Right atrium auricular region (tissue), 2 donors: ENCODE data around the gene ENO1. TPM values are rescaled to one million over a fixed set of nuclear protein-coding genes. Genes with fewer than 3 reads are reported as not detected.

Experiments used
- DNase-seq: peaks from one replicate; pipeline ENCODE4 v3.0.0-alpha.2; 2019; ENCODE audit warnings: low spot score
- H3K27ac ChIP-seq, 2 donors: fragments of 200-600 bp; sonication (generic); 1 replicate in 1 of 2; 2 replicates in 1 of 2; pipeline ENCODE4 v1.5.1; 2016 to 2019
- H3K27me3 ChIP-seq, 2 donors: fragments of 200-600 bp; sonication (generic); one replicate each; pipeline versions ENCODE4 v1.5.1 to v1.6.0; 2017 to 2019
- H3K36me3 ChIP-seq: fragments of 200-600 bp; sonication (generic); one replicate; pipeline ENCODE4 v1.5.1; 2016
- H3K4me1 ChIP-seq, 2 donors: fragments of 200-600 bp; sonication (generic); one replicate each; pipeline versions ENCODE4 v1.5.1 to v1.6.0; 2017 to 2019
- H3K4me3 ChIP-seq, 2 donors: fragments of 200-600 bp; sonication (generic); 1 replicate in 1 of 2; 2 replicates in 1 of 2; pipeline ENCODE4 v1.5.1; 2017 to 2019; ENCODE audit warnings: mild to moderate bottlenecking in 1 of 2, moderate library complexity in 1 of 2
- H3K9me3 ChIP-seq, 2 donors: fragments of 200-600 bp; sonication (generic); one replicate each; pipeline ENCODE4 v1.5.1; 2019
- CTCF ChIP-seq, 2 donors: fragments of 200-600 bp; sonication (generic); IDR thresholded peaks; one replicate each; pipeline ENCODE4 v1.5.1; 2019; ENCODE audit warnings: antibody characterized with exemption in 2 of 2
- total RNA-seq, 2 donors: library from RNA; depleted of rRNA; stranded (reverse); fragments of >200 nt; gene quantifications; one replicate each; pipeline ENCODE4 v1.1.0, GENCODE V29; 2016

Gene ENO1
- total RNA-seq, 2 donors from 2014 or later, result 149 to 334 TPM

GRCh38 chr1:8816831-8817411 is 61.6 kb downstream of the ENO1 start:
- peak overlapping the region; percentile 72 to 75 for H3K4me3 ChIP-seq
- no peak for DNase-seq
- H3K4me1 ChIP-seq, result peaks cover 0 to 31% of the 10 kb centered on the region in 2 donors

GRCh38 chr1:8816264-8816663 is 62.2 kb downstream of the ENO1 start:
- no peaks in the 10 kb centered on the region for H3K36me3 ChIP-seq
- peaks cover 0 to 37% of the 10 kb centered on the region in 2 donors for H3K4me1 ChIP-seq
- no peak for DNase-seq
- no peaks in the 10 kb centered on the region for H3K27me3 ChIP-seq
- H3K9me3 ChIP-seq, result no peaks in the 10 kb centered on the region
- peak overlapping the region; percentile 72 to 75 for H3K4me3 ChIP-seq
- TF ChIP-seq CTCF (IDR thresholded peaks at IDR 0.05), result no peak
- H3K27ac ChIP-seq, result peak overlapping the region; percentile 94 to 95

More at GRCh38 chr1:8816831-8817411, 61.6 kb downstream of the ENO1 start:
- peak overlapping the region; percentile 94 to 95 for H3K27ac ChIP-seq
- no peaks in the 10 kb centered on the region for H3K9me3 ChIP-seq
- TF ChIP-seq CTCF (IDR thresholded peaks at IDR 0.05), result no peak
- no peaks in the 10 kb centered on the region for H3K27me3 ChIP-seq
- no peaks in the 10 kb centered on the region for H3K36me3 ChIP-seq

- DNase-seq, result no peak
- Histone ChIP-seq H3K27ac (peak overlapping the region; percentile 94 to 95), H3K27me3 (no peaks in the 10 kb centered on the region), H3K36me3 (no peaks in the 10 kb centered on the region), H3K4me3 (peak overlapping the region in 1 of 2 donors; percentile 75), H3K9me3 (no peaks in the 10 kb centered on the region), H3K4me1 (peaks cover 0 to 37% of the 10 kb centered on the region in 2 donors)
- no peak for TF ChIP-seq CTCF (IDR thresholded peaks at IDR 0.05)
These were observed 62.8 kb downstream of the ENO1 start for GRCh38 chr1:8815582-8816151.

- no peak overlapping the region for H3K27ac ChIP-seq
- no peaks in the 10 kb centered on the region for H3K27me3 ChIP-seq
- no peak overlapping the region for H3K4me3 ChIP-seq
- peaks cover 0 to 37% of the 10 kb centered on the region in 2 donors for H3K4me1 ChIP-seq
- TF ChIP-seq CTCF (IDR thresholded peaks at IDR 0.05), result peak in 1 of 2 donors; percentile 40
- no peaks in the 10 kb centered on the region for H3K36me3 ChIP-seq
- DNase-seq, result no peak
- H3K9me3 ChIP-seq, result no peaks in the 10 kb centered on the region
These were observed 63.6 kb downstream of the ENO1 start for GRCh38 chr1:8814865-8815264.

GRCh38 chr1:8813991-8814390 is 64.5 kb downstream of the ENO1 start:
- no peak for DNase-seq
- H3K4me1 ChIP-seq, result peaks cover 0 to 37% of the 10 kb centered on the region in 2 donors
- H3K36me3 ChIP-seq, result no peaks in the 10 kb centered on the region
- no peak overlapping the region for H3K4me3 ChIP-seq
- no peaks in the 10 kb centered on the region for H3K27me3 ChIP-seq
- no peak for TF ChIP-seq CTCF (IDR thresholded peaks at IDR 0.05)
- no peaks in the 10 kb centered on the region for H3K9me3 ChIP-seq
- no peak overlapping the region for H3K27ac ChIP-seq
